Type B pancreatic cell (in vitro differentiated cells): Measurements from ENCODE around the gene CENPP. TPM values are rescaled to one million over a fixed set of nuclear protein-coding genes. Genes with fewer than 3 reads are reported as not detected.

Experiments
- DNase-seq: peaks from one replicate; pipeline ENCODE4 v3.0.0; 2021; ENCODE audit warnings: mixed read lengths; ENCODE audit not compliant: unreplicated experiment; ENCODE audit errors: extremely low spot score
- H3K27ac Mint-ChIP-seq: 2 replicates; pipeline ENCODE4 v1.8.0; 2021; ENCODE audit warnings: mild to moderate bottlenecking, mixed read lengths
- H3K27me3 Mint-ChIP-seq: 2 replicates; pipeline ENCODE4 v1.8.0; 2021; ENCODE audit warnings: mixed read lengths
- H3K36me3 Mint-ChIP-seq: 2 replicates; pipeline ENCODE4 v1.8.0; 2021; ENCODE audit warnings: mixed read lengths
- H3K4me1 Mint-ChIP-seq: one replicate; pipeline ENCODE4 v1.8.0; 2021; ENCODE audit warnings: mixed read lengths; ENCODE audit not compliant: unreplicated experiment
- H3K4me3 Mint-ChIP-seq: 2 replicates; pipeline ENCODE4 v1.8.0; 2021; ENCODE audit warnings: mild to moderate bottlenecking, mixed read lengths
- H3K9me3 Mint-ChIP-seq: 2 replicates; pipeline ENCODE4 v1.8.0; 2021; ENCODE audit warnings: mixed read lengths
- total RNA-seq: library from RNA; stranded (reverse); gene quantifications from 2 replicates; pipeline ENCODE4 v1.2.1, GENCODE V29; 2021; ENCODE audit warnings: low replicate concordance
- TF ChIP-seq, protein P1 (sequence below): fragments of 200-600 bp; sonication (generic); conservative IDR thresholded peaks from 2 replicates; pipeline ENCODE4 v1.5.0; 2021; ENCODE audit warnings: antibody characterized with exemption, mild to moderate bottlenecking

Gene CENPP
- total RNA-seq, 1 donor from 2014 or later = 7.6 TPM

DNA sequence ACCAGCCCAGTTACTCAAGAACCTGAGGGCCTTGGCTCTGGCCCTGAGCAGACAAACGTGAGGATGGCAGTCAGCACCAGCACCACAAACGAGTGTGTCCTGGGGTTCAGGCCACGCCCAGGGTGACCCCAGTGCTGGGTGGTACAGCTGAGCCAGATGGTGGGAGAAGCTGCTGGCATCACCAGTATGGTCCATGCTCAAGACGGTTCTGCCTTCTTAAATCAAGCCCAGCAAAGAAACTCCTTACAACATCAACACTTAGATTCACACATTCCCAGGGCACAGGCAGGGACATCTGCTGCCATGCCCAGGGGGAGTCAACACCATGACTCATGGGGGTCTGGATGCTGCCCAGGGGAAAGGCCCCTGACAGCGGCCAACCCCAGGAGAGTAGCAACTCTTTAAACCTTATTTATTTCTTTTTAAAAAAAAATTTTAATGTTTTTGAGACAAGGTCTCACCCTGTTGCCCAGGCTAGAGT is 312.9 kb downstream of the CENPP start:
- H3K9me3 Mint-ChIP-seq = no peaks in the 10 kb centered on the region
- H3K4me3 Mint-ChIP-seq = no peak overlapping the region
- H3K4me1 Mint-ChIP-seq = peaks cover 7% of the 10 kb centered on the region
- H3K36me3 Mint-ChIP-seq = peaks cover 10% of the 10 kb centered on the region
- no peak overlapping the region for H3K27ac Mint-ChIP-seq
- peak; percentile 51 for DNase-seq
- TF ChIP-seq, protein P1, sequence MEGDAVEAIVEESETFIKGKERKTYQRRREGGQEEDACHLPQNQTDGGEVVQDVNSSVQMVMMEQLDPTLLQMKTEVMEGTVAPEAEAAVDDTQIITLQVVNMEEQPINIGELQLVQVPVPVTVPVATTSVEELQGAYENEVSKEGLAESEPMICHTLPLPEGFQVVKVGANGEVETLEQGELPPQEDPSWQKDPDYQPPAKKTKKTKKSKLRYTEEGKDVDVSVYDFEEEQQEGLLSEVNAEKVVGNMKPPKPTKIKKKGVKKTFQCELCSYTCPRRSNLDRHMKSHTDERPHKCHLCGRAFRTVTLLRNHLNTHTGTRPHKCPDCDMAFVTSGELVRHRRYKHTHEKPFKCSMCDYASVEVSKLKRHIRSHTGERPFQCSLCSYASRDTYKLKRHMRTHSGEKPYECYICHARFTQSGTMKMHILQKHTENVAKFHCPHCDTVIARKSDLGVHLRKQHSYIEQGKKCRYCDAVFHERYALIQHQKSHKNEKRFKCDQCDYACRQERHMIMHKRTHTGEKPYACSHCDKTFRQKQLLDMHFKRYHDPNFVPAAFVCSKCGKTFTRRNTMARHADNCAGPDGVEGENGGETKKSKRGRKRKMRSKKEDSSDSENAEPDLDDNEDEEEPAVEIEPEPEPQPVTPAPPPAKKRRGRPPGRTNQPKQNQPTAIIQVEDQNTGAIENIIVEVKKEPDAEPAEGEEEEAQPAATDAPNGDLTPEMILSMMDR = no peak
- no peaks in the 10 kb centered on the region for H3K27me3 Mint-ChIP-seq

DNA sequence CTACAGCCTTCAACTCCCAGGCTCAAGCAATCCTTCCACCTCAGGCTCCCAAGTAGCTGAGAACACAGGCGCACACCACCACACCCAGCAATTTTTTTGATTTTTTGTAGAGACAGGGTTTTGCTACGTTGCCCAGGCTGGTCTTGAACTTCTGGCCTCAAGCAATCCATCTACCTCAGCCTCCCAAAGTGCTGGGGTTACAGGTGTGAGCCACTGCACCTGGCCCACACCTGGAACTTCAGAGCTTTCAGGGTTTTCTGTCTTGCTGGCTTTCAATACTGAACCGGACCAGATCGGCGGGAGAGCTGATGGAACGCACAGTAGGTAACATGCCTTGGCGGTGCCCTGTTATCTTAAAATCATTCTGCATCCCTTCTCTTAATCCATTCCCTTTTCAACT is 313.4 kb downstream of the CENPP start:
- TF ChIP-seq, protein P1 = no peak
- Mint-ChIP-seq H3K4me3 (no peak overlapping the region), H3K4me1 (peaks cover 7% of the 10 kb centered on the region), H3K36me3 (peaks cover 10% of the 10 kb centered on the region), H3K27ac (no peak overlapping the region), H3K27me3 (no peaks in the 10 kb centered on the region), H3K9me3 (no peaks in the 10 kb centered on the region)
- peak; percentile 27 for DNase-seq

DNA sequence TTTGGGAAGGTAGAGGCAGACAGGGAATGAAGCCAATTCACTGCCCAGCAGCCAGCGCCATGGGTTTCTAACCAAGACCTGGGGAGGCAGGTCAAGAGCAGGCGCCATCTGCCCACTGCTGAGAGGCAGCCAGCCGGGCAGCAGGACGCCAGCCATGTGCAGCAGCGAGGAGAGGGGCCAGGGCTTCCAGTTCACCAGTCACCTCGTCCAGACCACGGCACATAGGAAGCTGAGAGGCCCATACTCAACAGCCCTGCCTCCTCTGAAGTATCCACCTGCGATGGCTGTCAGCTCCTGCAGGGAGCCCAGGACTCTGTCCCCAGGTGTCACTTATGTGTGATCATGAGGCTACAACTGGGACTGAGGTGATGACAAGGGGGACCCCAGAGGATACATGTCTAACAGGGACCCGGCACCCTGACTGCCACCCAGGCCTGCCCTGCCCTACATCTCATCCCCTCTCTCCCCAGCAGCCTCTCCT is 314.1 kb downstream of the CENPP start:
- TF ChIP-seq, protein P1 = no peak
- Mint-ChIP-seq H3K9me3 (no peaks in the 10 kb centered on the region), H3K27me3 (no peaks in the 10 kb centered on the region), H3K4me1 (peaks cover 4% of the 10 kb centered on the region), H3K4me3 (no peak overlapping the region), H3K27ac (no peak overlapping the region), H3K36me3 (peaks cover 11% of the 10 kb centered on the region)
- peak; percentile 48 for DNase-seq

DNA sequence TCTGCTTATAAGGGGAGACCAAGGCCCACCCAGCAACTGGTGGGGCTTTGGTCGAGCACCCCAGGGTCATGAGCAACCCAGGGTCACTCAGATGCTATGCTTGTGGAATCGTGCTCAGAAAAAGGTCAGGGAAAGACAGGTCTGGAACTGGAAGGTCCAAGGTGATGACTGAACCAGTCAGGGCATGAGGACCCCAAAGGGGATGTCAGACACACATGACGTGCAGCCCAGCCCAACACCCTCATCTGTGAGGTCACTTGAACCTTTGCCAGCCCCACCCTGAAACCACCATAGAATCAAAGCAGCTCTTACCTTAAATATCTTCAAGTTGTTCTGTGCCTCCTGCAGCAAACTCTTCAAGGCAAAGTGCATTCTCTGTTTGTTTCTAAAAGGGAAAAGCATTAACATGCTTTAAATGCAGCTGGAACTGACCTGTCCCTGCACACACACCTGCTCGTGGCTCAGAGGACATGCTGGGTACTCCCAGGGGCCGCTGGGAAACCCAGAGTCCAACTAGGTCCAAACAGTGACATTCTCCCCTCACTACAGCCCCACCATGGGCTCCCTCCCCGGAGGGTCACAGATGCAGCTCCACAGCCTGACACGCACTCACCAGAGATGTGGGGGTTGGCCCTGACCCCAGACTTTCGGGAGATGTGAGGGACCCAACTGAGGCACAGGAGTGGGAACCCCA is 314.8 kb downstream of the CENPP start:
- Mint-ChIP-seq H3K27me3 (no peaks in the 10 kb centered on the region), H3K9me3 (no peaks in the 10 kb centered on the region), H3K4me3 (no peak overlapping the region), H3K27ac (peak overlapping the region; percentile 91), H3K36me3 (peaks cover 17% of the 10 kb centered on the region), H3K4me1 (peaks cover 4% of the 10 kb centered on the region)
- TF ChIP-seq, protein P1 = no peak
- peak; percentile 34 for DNase-seq

DNA sequence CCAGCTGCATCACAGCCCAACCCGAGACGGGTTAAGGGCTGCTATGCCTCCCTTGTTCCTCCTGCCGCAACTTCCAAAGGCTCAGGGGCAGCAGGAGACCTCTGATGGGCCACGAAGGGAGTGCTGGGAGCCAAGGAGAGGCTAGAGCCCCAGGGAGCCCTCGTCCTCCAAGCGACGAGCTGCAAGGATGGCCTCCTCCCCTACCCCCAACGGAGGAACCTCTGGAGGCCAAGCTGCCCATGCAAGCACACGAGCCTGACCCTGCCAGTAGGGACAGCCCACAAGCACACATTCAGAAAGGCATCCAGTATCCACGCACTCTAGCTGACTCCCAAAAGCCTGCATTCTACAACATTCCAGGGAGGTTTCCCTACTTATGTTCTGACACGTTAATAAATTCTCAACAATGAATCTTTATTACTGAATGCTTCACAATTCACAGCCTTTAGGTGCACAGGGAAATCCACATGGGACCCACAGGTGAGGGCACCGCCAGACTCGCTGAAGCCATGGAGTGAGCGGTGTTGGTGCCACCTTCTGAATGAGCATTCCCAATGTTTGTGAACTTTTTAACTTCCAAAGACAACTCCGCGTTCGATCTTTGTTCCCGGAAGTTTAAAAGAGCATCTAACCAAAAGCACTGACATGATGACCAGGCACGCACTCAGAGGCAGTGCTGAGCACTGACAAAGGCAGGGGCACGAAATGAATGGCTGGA is 315.5 kb downstream of the CENPP start:
- Mint-ChIP-seq H3K36me3 (peaks cover 24% of the 10 kb centered on the region), H3K9me3 (no peaks in the 10 kb centered on the region), H3K4me3 (peak overlapping the region; percentile 75), H3K4me1 (peaks cover 4% of the 10 kb centered on the region), H3K27ac (peak overlapping the region; percentile 91), H3K27me3 (no peaks in the 10 kb centered on the region)
- DNase-seq = peak; percentile 53
- TF ChIP-seq, protein P1 = no peak
